Measurements from ENCODE around the gene SPEF2. TPM values are rescaled to one million over a fixed set of nuclear protein-coding genes. Genes with fewer than 3 reads are reported as not detected.

The SPEF2 gene
- total and polyA plus RNA-seq, 2 of the 13 experiments (the other 11 are each of a cell fraction or from before 2014, with no cell fraction given): 1.5 to 2.3 TPM

- ATAC-seq (no peak), DNase-seq (ENCODE audit: low spot score) (no peak), FAIRE-seq (no peak)
- Histone ChIP-seq H3K27me3 (ENCODE audit: control insufficient read depth in 1 of 2, insufficient read depth in 2 of 2, low read length in 2 of 2) (no peaks in the 10 kb centered on the region), H3K9ac (ENCODE audit: insufficient read depth, low read depth, low read length) (no peak overlapping the region), H4K20me1 (ENCODE audit: insufficient read depth, low read length) (no peaks in the 10 kb centered on the region), H3K4me2 (ENCODE audit: low read depth, low read length) (no peak overlapping the region), H3K27ac (ENCODE audit: extremely low read length, insufficient read depth, low read length) (no peak overlapping the region), H3K36me3 (replicated peaks in 1 of 2; ENCODE audit: control insufficient read depth in 1 of 2, insufficient read depth in 2 of 2, low read length in 2 of 2) (no peaks in the 10 kb centered on the region), H3K4me3 (replicated peaks in 1 of 3; ENCODE audit: insufficient read depth in 1 of 3, low read depth in 2 of 3, low read length in 3 of 3) (no peak overlapping the region), H3K4me1 (ENCODE audit: insufficient read depth, low read length) (no peaks in the 10 kb centered on the region), H3K79me2 (ENCODE audit: insufficient read depth, low read length) (no peaks in the 10 kb centered on the region), H2AFZ (ENCODE audit: low read length) (no peak overlapping the region), H3K9me3 (ENCODE audit: low read length) (no peaks in the 10 kb centered on the region)
- TF ChIP-seq U2AF1 (optimal IDR thresholded peaks at IDR 0.05; ENCODE audit: low read depth, low read length) (no peak), KDM6A (CRISPR knock-in tag; IDR thresholded peaks at IDR 0.05; ENCODE audit: low read depth) (no peak), ZNF136 (CRISPR knock-in tag; IDR thresholded peaks at IDR 0.05; ENCODE audit: low read depth) (no peak), PRDM4 (CRISPR knock-in tag; IDR thresholded peaks at IDR 0.05; ENCODE audit: borderline replicate concordance) (no peak), ZNF18 (CRISPR knock-in tag; IDR thresholded peaks at IDR 0.05; ENCODE audit: insufficient replicate concordance) (no peak), POGZ (CRISPR knock-in tag; IDR thresholded peaks at IDR 0.05) (no peak), SIX4 (CRISPR knock-in tag; IDR thresholded peaks at IDR 0.05) (no peak), PAX8 (CRISPR knock-in tag; IDR thresholded peaks at IDR 0.05; ENCODE audit: borderline replicate concordance) (no peak), LCORL (IDR thresholded peaks at IDR 0.05) (no peak), LCORL (CRISPR knock-in tag; IDR thresholded peaks at IDR 0.05) (no peak), ZNF329 (CRISPR knock-in tag; IDR thresholded peaks at IDR 0.05; ENCODE audit: low read depth) (no peak), UBTF (CRISPR knock-in tag; IDR thresholded peaks at IDR 0.05) (no peak), ZSCAN20 (CRISPR knock-in tag; IDR thresholded peaks at IDR 0.05; ENCODE audit: borderline replicate concordance) (no peak), REXO4 (CRISPR knock-in tag; IDR thresholded peaks at IDR 0.05; ENCODE audit: borderline replicate concordance) (no peak), GLMP (CRISPR knock-in tag; IDR thresholded peaks at IDR 0.05; ENCODE audit: borderline replicate concordance) (no peak), SNAPC2 (CRISPR knock-in tag; IDR thresholded peaks at IDR 0.05) (no peak), ZNF674 (CRISPR knock-in tag; IDR thresholded peaks at IDR 0.05; ENCODE audit: low read depth) (no peak), ATF7-NPFF (CRISPR knock-in tag; IDR thresholded peaks at IDR 0.05; ENCODE audit: low read depth) (no peak), ARNT2 (CRISPR knock-in tag; IDR thresholded peaks at IDR 0.05; ENCODE audit: low read depth) (no peak), ZSCAN30 (CRISPR knock-in tag; IDR thresholded peaks at IDR 0.05) (no peak)
- 47% methylated on average over 4 of the region's 4 CpGs for WGBS (ENCODE audit: low lambda C conversion rate)
- intact Hi-C loops (cut with micrococcal nuclease; ENCODE audit: unreplicated experiment): no loop called here
- no TSS peak for BruUV-seq (replicated peaks)
- in situ Hi-C loops (cut with HindIII; ENCODE audit: extremely low pct_ligation_motif_present, low pct_unique_long_range_greater_than_20kb): no loop called here
- CTCF ChIA-PET (ENCODE audit: low intra/inter-chr PET ratio, low total read pairs): no interaction called here
- POLR2A ChIA-PET: no interaction called here
Measured at GRCh38 chr5:35665096-35665495, 47.4 kb downstream of the SPEF2 start.
